HTERT RPE-1 (cell line): ENCODE results near the gene ERMN.
"Not testable (repeated sequence)": the region's sequence is repeated elsewhere in the genome, so short reads cannot be mapped to it uniquely, and the experiment has no call there.

Experiments used
- in situ Hi-C: fragments of 300-500 bp; cut with MboI; formaldehyde crosslinking; loops from 4 replicates; pipeline ENCODE4 v1.14.3; 2020; ENCODE audit warnings: low sequenced_read_pairs

The ERMN gene, protein sequence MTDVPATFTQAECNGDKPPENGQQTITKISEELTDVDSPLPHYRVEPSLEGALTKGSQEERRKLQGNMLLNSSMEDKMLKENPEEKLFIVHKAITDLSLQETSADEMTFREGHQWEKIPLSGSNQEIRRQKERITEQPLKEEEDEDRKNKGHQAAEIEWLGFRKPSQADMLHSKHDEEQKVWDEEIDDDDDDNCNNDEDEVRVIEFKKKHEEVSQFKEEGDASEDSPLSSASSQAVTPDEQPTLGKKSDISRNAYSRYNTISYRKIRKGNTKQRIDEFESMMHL

DNA sequence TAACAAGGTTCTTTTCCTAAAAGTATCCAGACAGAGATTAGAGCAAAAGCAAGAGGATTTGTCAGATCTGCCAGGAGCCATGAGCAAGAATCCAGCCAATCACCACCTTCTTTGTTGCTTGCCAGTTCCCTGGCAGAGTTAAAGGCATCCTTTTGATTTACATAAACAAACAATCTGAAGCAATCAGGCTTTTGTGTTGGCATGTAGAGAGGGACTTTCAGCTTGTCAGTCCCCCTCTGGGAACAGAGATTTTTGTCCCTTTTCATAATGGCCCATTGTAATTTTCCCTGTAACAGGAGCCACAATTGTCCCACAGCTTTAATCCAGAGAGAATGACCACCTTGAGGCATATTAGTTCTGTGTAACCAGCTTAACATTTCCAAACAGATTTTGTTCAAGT is at the start of gene ERMN:
Gene ERMN, minus strand, starts transcription at position 39 of the 400 bp plus-strand sequence. CDS start 182 bp downstream, outside the sequence.
- in situ Hi-C loops: no loop called here

DNA sequence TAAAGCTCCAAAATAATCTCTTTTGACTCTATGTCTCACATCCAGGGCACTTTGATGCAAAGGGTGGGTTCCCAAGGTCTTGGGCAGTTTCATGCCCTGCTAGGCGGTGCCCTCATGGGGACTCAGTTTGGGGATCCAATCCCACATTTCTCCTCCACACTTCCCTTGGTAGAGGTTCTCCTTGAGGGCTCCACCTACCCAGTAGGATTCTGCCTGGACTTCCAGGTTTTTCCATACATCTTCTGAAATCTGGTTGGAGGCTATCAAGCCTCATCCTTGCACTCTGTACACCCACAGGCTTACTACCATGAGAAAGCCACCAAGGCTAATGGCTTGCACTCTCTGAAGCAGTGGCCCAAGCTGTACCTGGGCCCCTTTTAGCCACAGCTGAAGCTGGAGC is 49.8 kb upstream of the ERMN start:
- in situ Hi-C loops: no loop called here

DNA sequence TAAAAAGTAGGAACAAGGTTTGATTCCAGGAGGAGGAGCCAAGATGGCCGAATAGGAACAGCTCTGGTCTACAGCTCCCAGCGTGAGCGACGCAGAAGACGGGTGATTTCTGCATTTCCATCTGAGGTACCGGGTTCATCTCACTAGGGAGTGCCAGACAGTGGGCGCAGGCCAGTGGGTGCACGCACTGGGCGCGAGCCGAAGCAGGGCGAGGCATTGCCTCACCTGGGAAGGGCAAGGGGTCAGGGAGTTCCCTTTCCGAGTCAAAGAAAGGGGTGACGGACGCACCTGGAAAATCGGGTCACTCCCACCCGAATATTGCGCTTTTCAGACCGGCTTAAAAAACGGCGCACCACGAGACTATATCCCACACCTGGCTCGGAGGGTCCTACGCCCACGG is 42.9 kb upstream of the ERMN start:
- in situ Hi-C loops: not testable (repeated sequence)

DNA sequence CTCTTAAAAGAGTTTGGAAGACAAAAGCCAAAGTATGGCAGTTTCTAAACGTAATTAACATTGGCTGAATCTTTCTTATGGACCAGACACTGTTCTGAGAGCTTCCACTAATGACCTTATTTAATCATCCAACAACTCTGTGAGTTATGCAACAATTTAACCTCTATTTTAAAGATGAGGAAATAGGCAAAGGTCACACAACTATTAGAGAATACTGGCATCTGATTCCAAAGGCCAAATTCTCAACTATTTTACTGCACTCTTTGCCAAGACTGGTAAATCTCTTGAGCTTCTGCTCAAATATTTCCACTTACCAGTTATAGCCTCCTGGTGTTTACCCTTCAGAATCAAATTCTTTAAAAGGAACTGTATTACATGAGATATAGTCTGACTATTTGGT is 42.1 kb upstream of the ERMN start:
- in situ Hi-C loops: no loop called here

DNA sequence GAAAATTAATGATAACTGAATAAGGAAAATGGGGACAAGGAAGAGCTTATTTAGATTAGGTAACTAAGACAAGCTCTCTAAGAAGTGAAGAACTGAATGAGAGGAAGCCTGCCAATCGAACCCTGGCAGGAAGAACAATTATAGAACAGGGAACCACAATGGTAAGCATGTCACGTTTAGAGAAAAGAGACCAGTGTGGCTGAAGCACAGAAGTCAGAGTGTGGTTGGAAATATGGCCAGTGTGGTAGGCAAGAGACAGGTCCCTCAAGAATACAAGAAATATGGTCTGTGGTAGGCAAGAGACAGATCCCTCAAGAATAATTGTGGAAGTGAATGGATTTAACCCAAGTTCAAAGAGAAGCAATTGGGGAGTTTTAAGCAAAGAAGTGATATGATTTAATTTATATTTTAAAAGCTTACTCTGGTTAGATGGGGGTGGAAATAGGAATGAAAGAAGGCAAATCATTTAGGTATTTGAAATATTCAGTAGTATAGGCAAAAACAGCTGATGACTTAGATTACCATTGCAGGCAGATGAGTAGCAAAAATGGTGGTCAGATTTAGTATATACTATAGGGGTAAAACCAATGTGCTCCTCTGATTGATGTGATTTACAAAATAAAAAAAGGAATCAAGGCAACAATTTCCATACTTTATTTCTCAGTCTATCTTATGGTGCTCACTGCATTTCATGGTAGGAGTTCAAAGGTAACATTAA is 38.8 kb upstream of the ERMN start:
- in situ Hi-C loops: no loop called here

DNA sequence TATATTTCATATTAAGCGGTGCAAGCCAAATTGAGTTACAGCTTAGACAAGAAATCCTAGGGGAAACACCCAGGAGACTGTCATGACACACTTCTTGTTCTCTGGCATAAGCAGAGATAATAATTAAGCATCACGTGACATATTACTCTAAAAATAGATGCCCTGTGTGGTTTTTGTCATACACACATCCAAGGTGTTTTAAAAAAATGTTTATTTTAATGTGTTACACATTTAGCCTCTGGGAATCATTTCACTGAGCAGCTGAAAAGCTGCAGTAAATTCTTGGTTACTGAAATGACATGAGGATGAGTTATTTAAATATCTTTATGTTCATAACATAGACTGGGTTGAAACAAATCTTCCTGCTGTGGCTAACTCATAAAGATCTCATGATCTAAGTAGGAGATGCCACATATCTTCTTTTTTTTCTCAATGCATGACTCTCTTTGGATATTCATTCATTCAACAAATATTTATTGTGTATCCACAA is 38.0 kb upstream of the ERMN start:
- in situ Hi-C loops: no loop called here

DNA sequence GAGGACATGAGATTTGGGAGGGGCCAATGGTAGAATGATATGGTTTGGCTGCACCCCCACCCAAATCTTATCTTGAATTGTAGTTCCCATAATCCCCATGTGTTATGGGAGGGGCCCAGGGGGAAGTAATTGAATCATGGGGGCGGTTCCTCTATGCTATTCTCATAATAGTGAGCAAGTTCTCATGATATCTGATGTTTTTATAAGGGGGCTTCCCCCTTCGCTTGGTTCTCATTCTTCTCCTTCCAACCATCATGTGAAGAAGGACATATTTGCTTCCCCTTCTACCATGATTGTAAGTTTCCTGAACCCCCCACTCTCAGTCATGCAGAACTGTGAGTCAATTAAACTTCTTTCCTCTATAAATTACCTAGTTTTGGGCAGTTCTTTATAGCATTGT is 37.0 kb upstream of the ERMN start:
- in situ Hi-C loops: no loop called here

DNA sequence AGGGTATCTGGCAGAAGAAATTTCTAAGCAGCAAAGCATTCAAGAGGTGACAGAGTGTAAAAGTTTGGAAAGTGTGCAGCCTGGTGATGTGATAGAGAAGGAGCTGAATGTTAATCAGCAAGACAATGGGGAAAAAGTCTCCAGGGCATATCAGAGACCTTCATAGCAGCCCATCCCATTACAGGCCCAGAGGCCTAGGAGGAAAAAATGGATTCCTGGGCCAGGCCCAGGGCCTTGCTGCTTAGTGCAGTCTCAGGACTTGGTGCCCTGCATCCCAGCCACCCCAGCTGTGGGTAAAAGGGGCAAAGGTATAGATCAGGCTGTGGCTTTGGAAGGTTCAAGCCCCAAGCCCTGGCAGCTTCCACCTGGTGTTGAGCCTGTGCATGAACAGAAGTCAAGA is 35.9 kb upstream of the ERMN start:
- in situ Hi-C loops: no loop called here

DNA sequence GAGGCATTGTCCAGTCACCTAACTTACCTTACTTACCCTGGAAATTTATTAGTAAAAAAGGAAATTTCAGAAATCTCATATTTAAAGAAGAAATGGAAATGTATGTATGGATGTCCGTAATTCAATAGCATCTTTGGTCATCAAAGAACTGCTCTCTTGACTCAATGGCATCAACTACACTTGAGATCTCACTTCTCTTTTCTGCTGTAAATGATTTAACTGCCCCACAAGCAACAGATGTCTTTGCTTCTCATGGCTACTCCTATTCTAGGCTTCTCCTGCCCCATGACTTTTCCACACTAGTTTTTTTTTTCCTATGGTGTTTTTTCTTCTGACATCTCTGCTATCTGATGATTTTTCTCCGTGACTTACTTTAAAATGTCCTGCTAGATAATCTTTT is 34.0 kb upstream of the ERMN start:
- in situ Hi-C loops: no loop called here

DNA sequence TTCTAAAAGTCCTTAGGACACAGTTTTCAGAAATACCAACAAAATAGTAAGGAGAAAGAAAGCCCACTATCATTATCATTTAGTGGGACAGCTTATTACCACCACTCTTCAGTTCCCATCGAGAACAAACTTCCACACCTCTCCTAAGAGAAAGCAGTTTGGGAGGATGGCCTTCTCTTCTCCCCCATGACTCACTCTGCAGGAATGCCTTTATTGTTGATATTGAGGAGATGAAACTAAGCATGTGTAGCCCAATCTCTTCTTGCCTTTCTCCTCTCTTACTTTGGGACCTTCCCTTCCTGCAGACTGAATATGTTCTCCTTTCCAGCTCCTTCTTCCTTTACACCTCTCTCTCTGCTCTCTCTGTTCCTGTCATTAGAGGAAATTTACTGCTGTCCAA is 30.0 kb upstream of the ERMN start:
- in situ Hi-C loops: no loop called here

DNA sequence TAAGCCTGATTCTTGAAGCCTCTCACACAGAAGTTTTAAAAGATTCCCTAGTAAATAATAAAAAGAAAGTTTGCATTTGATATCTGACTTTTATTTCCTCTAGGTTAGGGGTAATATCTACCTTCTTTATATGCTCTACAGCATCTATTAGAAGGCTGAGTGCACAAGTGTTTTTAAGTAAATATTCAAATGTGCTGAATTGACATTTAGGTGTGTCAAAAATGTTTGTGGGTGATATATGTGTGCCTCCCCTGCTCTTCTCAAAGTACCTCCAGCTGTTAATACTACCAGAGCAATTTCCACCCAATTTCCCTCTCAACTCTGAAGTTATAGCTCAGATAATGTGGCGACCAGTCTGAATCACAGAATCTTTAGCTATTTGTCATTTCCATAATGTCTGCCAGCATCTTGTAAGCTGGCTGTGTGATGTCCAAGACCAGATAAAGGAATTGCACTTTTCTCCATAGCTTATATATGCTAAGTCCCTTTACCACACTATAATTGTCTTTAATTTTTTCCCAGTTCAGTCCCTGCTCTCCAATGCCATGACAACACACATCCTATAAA is 24.4 kb upstream of the ERMN start:
- in situ Hi-C loops: no loop called here

DNA sequence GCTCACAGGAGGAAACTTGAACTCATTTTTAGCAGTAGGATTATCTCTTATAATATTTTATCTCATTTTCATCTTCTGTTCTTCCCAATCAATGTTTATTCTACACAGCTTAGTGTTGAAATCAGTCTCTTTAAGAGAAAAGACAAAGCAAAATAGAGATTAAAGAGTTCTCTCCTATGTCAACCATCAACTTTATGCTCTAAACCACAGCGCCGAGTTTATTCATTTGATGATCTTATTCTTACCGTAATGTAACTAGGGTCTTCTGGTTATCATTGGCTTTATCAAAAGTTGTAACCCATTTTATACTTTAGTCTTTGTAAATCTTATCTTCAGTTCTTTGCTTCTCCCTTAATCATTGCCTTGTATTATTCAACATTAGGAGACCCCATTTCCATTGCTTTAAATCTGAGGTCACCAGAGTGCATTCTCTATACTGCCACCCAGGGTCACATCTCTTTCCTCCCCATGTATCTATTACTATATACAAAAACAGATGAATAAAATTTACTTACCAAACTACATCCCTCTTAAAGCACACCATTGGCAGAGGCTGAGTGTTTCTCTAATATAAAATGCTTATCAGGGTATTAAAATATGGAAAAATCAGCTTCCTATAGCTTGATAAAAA is 22.8 kb upstream of the ERMN start:
- in situ Hi-C loops: no loop called here

DNA sequence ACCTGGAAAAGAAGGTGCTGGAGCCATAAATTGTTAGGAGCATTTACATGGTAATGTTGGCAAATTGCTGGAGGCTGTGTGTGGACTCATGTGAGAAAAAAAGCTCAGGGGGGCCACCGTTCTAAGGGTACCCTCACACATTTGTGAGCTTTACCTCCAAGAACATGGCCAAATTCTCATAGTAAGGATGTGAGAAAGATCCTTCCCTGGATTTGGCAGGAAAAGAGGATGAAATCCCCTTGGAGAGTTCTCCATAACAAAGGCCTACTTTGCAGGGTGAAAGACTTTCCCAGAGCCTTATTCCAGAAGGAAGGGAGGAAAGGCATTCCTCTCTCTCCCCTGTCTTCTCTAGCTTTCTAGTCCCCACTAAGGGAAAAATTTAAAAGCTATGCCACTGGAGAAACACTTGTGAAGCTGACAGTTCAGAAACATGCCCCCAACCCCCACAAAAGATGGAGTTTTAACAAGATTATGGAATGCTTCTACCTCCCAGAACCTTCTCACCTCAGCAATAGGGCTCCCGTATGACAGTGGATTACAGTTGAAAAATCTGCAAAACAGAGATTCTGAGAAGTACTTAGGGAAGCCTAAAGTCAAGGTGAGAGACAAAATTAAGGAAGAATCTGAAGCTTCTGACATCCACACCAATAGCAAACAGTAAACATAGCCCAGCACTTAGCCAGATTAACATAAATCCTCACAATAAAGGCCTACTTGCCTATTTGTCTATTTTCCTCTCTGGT is 20.2 kb upstream of the ERMN start:
- in situ Hi-C loops: no loop called here

DNA sequence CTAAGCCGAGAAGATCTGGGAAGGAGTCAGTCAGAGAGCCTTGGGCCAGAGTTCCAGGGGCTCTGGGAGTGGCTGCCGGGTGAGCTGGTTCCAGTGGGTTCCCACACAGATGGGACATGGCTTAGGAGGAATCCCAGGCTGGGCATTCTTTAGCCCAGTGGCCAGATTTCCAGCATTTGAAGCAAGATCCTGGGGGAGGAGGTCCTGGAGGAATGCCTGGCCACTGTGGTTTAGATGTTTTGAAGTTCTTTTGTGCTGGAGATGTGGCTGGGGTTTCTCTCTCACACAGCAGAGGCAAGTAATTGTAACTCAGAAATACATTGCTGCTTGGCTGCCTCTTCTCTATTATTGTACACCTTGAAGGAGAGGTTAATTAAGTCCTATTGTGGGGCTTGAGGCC is 15.8 kb upstream of the ERMN start:
- in situ Hi-C loops: not testable (repeated sequence)

DNA sequence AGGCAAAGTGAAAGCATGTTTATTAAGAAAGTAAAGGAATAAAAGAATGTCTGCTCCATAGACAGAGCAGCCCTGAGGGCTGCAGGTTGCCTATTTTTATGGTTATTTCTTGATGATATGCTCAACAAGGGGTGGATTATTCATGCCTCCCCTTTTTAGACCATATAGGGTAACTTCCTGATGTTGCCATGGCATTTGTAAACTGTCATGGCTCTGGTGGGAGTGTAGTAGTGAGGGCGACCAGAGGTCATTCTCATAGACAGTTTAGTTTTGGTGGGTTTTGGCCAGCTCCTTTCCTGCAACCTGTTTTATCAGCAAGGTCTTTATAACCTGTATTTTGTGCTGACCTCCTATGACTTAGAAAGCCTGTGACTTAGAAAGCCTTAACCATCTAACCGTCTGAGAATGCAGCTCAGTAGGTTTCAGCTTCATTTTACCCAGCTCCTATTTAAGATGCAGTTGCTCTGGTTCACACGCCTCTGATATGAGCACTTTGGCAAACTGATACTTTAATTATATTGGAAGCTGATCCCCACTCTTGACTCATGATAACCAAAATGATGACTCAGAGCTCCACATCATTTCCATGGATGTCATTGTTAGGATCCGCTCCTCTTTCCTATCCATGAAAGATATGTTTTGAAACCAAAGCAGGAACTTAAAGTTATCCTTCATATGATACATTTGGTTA is 14.5 kb upstream of the ERMN start:
- in situ Hi-C loops: no loop called here

DNA sequence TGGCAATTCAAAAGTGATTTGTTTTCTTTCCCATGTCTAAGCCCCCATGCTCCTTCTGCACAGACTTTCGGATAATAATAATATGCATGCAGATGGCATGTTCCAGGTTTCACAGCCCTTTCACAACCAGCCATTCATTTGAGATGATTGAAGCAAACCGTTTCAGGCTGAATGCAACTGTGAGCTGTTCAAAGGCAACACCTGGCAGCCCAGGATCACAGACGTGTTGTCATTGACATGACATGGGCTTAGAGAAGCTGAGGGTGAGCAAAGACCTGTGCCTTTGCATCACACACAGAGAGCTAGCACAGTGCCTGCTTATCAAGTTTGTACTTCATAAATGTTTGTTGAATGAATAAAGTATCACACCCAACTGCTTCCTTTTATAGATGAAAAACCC is 12.4 kb upstream of the ERMN start:
- in situ Hi-C loops: no loop called here

DNA sequence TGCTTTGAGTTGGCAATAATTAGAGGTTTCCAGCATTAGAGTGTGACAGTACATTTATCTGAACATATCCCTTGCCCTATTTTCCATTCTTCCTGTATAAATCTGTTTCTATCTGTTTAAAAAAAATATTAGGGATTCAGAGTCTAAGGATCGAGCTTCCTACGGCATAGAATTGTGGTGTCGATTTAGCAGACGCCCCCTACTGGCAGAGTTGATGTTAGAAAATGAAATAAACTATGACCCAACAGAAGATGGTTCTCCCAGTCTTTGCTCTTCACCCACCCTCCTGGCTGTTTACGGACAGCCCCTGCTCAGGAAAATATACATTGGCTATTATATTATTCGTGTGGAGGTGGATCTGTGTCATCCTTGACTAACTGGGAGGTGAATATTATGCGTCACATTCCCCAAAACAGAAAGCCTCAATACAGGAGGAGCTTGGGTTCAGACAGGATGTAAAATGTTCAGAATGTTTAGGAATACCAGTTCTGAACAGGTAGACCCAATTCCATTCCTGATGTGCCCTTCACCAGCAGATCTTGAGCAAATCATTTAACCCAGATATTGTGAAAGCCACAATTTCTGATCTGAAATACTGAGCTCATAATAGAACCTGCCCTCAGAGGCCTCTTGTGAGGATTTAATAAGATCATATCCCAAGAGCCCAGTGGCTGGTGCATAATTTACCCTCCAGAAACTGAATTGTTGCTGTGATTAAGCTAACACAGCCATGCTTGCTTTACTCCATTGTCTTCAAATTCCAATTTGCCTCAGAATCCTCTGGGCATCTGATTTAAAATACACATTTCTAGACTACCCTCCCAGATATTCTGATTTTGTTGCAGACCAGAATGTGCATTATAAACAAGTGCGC is 10.8 kb upstream of the ERMN start:
- in situ Hi-C loops: no loop called here

DNA sequence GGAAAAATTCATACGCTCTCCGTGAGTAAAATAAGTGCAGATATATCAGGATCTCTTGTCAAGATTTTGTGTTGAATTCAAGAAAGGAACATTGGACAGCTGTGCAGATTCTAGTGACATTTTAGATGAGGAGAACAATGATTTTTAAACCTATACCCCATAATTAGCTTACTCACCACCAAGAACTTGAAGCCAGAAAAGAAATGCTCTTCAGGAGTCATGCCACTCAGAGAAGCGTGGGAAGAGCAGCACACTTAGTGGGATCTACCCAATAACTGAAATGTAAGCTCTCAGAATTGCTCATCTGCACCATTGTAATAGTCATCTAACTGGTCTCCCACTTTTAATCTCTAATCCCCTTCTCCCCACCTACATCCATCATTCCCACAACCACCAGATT is 9.2 kb upstream of the ERMN start:
- in situ Hi-C loops: no loop called here

DNA sequence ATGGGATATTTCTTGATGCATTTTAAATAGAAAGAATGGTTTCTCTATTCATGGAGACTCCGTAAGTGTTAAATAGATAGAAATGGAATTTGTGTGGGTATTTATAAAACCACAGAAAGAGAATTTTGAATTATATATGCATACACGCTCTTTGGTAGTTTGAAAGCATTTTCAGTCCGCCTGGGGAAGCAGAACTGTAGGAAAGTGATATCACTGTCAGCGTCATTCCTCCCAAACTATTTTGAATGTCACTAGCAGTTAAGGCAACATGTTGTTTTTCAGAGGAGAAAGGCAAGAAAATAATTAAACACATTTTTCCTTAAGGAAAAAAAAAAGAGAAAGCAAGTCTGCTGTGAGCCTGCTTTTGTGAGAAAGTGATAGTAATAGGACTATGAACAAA is 8.7 kb upstream of the ERMN start:
- in situ Hi-C loops: no loop called here
